ENCODE measurements around the gene DLG2.

- TF ChIP-seq, protein P1, sequence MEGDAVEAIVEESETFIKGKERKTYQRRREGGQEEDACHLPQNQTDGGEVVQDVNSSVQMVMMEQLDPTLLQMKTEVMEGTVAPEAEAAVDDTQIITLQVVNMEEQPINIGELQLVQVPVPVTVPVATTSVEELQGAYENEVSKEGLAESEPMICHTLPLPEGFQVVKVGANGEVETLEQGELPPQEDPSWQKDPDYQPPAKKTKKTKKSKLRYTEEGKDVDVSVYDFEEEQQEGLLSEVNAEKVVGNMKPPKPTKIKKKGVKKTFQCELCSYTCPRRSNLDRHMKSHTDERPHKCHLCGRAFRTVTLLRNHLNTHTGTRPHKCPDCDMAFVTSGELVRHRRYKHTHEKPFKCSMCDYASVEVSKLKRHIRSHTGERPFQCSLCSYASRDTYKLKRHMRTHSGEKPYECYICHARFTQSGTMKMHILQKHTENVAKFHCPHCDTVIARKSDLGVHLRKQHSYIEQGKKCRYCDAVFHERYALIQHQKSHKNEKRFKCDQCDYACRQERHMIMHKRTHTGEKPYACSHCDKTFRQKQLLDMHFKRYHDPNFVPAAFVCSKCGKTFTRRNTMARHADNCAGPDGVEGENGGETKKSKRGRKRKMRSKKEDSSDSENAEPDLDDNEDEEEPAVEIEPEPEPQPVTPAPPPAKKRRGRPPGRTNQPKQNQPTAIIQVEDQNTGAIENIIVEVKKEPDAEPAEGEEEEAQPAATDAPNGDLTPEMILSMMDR (IDR thresholded peaks at IDR 0.05), result no peak
- no peak for TF ChIP-seq POLR2A (IDR thresholded peaks at IDR 0.05)
- no peak for TF ChIP-seq EP300 (IDR thresholded peaks at IDR 0.05)
These were observed 637.0 kb downstream of the DLG2 start for GRCh38 chr11:84990141-84990540.

Measured in ovary (tissue), 3 donors.